ENCODE data around the gene SOX6.

- TF ChIP-seq CTCF (IDR thresholded peaks at IDR 0.05; ENCODE audit: low read length) (no peak), EZH2 (optimal IDR thresholded peaks at IDR 0.05; ENCODE audit: low read depth, low read length) (no peak)
Observed at GRCh38 chr11:16191868-16192240, 164.5 kb downstream of the SOX6 start.

All from MM.1S (cell line).